HG03108 (cell line): Measurements from ENCODE around the gene SLC22A14.

Experiments
- ATAC-seq: cut with Tn5 transposase; IDR thresholded peaks from one replicate; pipeline ENCODE4 v1.9.1; 2021; ENCODE audit warnings: moderate library complexity; ENCODE audit not compliant: unreplicated experiment

The SLC22A14 gene

GRCh38 chr3:38343797-38344594 lies 61.9 kb downstream of the SLC22A14 start:
- no peak for ATAC-seq

- ATAC-seq = peak; percentile 13
Measured at GRCh38 chr3:38345879-38346586, 63.9 kb downstream of the SLC22A14 start.

- peak; percentile 98 for ATAC-seq
Measured at GRCh38 chr3:38346587-38347410, 64.7 kb downstream of the SLC22A14 start, which contains the start of gene XYLB. Gene XYLB, plus strand, starts transcription at chr3:38346785. Its CDS starts 84 bp downstream, at chr3:38346869.

GRCh38 chr3:38347421-38348200 lies 65.5 kb downstream of the SLC22A14 start:
- ATAC-seq = no peak

- no peak for ATAC-seq
Measured at GRCh38 chr3:38348903-38349302, 66.8 kb downstream of the SLC22A14 start.

GRCh38 chr3:38349684-38350359 lies 67.7 kb downstream of the SLC22A14 start:
- ATAC-seq = no peak

- ATAC-seq = no peak
Measured at GRCh38 chr3:38353151-38353550, 71.1 kb downstream of the SLC22A14 start.

- no peak for ATAC-seq
Measured at GRCh38 chr3:38354588-38355330, 72.7 kb downstream of the SLC22A14 start.

- ATAC-seq = no peak
Measured at GRCh38 chr3:38359038-38359437, 76.9 kb downstream of the SLC22A14 start.

- no peak for ATAC-seq
Measured at GRCh38 chr3:38360345-38360744, 78.3 kb downstream of the SLC22A14 start.

- no peak for ATAC-seq
Measured at GRCh38 chr3:38361496-38361895, 79.4 kb downstream of the SLC22A14 start.

GRCh38 chr3:38362825-38363224 lies 80.7 kb downstream of the SLC22A14 start:
- no peak for ATAC-seq

GRCh38 chr3:38364721-38365400 lies 82.8 kb downstream of the SLC22A14 start:
- ATAC-seq = no peak

- ATAC-seq = no peak
Measured at GRCh38 chr3:38365469-38366062, 83.5 kb downstream of the SLC22A14 start.

GRCh38 chr3:38366082-38366481 lies 84.0 kb downstream of the SLC22A14 start:
- no peak for ATAC-seq

- no peak for ATAC-seq
Measured at GRCh38 chr3:38367779-38368178, 85.7 kb downstream of the SLC22A14 start.
